Activated T-helper 9 cell treated with anti-CD3 and anti-CD28 coated beads, Interleukin-2, amount 50 U/mL, for 16 hours (primary cell): Measurements from ENCODE around the gene NR2E1.

ENCODE experiments used
- DNase-seq: peaks from one replicate; pipeline ENCODE4 v3.0.0-alpha.2; 2020; ENCODE audit warnings: low read depth

NR2E1 gene

GRCh38 chr6:108171291-108171917, 5.6 kb downstream of the NR2E1 start:
- no peak for DNase-seq

- no peak for DNase-seq
These were observed 6.2 kb downstream of the NR2E1 start for GRCh38 chr6:108171918-108172516.

GRCh38 chr6:108174371-108175175, 8.8 kb downstream of the NR2E1 start:
- no peak for DNase-seq

GRCh38 chr6:108175176-108175591, 9.4 kb downstream of the NR2E1 start:
- DNase-seq: no peak

- DNase-seq: no peak
These were observed 9.9 kb downstream of the NR2E1 start for GRCh38 chr6:108175592-108176279.

GRCh38 chr6:108176281-108177089, 10.7 kb downstream of the NR2E1 start:
- no peak for DNase-seq

- DNase-seq: no peak
These were observed 13.9 kb downstream of the NR2E1 start for GRCh38 chr6:108179741-108180140.

GRCh38 chr6:108180266-108180665, 14.4 kb downstream of the NR2E1 start:
- no peak for DNase-seq

- no peak for DNase-seq
These were observed 15.0 kb downstream of the NR2E1 start for GRCh38 chr6:108180776-108181175.

- DNase-seq: no peak
These were observed 20.4 kb downstream of the NR2E1 start for GRCh38 chr6:108186226-108186625.

GRCh38 chr6:108187519-108187918, 21.7 kb downstream of the NR2E1 start:
- no peak for DNase-seq

- no peak for DNase-seq
These were observed 27.3 kb downstream of the NR2E1 start for GRCh38 chr6:108193131-108193530.

GRCh38 chr6:108193835-108194234, 28.0 kb downstream of the NR2E1 start:
- DNase-seq: no peak

GRCh38 chr6:108194503-108194902, 28.7 kb downstream of the NR2E1 start:
- DNase-seq: no peak

GRCh38 chr6:108195209-108195608, 29.4 kb downstream of the NR2E1 start:
- no peak for DNase-seq

GRCh38 chr6:108198761-108199498, 33.1 kb downstream of the NR2E1 start:
- DNase-seq: no peak

- no peak for DNase-seq
These were observed 34.4 kb downstream of the NR2E1 start for GRCh38 chr6:108200186-108200585.

- DNase-seq: no peak
These were observed 34.8 kb downstream of the NR2E1 start for GRCh38 chr6:108200631-108201030.

- DNase-seq: no peak
These were observed 37.6 kb downstream of the NR2E1 start for GRCh38 chr6:108203189-108204112.

GRCh38 chr6:108207013-108207412, 41.2 kb downstream of the NR2E1 start:
- no peak for DNase-seq
